Measurements from ENCODE around the gene CD40LG.

Gene CD40LG

GRCh38 chrX:136647677-136648360 is at the start of gene CD40LG:
Gene CD40LG (plus strand): TSS chrX:136648158. CDS start chrX:136648249, 91 bp downstream.
- DNase-seq (ENCODE audit: extremely low read depth, low read depth), result no peak
- TF ChIP-seq CTCF (IDR thresholded peaks at IDR 0.05; ENCODE audit: low read depth, low read length), result no peak

GRCh38 chrX:136598631-136599030 is 49.3 kb upstream of the CD40LG start:
- no peak for DNase-seq (ENCODE audit: extremely low read depth, low read depth)
- TF ChIP-seq CTCF (IDR thresholded peaks at IDR 0.05; ENCODE audit: low read depth, low read length), result no peak

- TF ChIP-seq CTCF (IDR thresholded peaks at IDR 0.05; ENCODE audit: low read depth, low read length), result no peak
- no peak for DNase-seq (ENCODE audit: extremely low read depth, low read depth)
Observed at GRCh38 chrX:136600059-136600458, 47.9 kb upstream of the CD40LG start.

GRCh38 chrX:136607236-136607635 is 40.7 kb upstream of the CD40LG start:
- TF ChIP-seq CTCF (IDR thresholded peaks at IDR 0.05; ENCODE audit: low read depth, low read length), result no peak

GRCh38 chrX:136608295-136608933 is 39.5 kb upstream of the CD40LG start:
- peak; percentile 14 for TF ChIP-seq CTCF (IDR thresholded peaks at IDR 0.05; ENCODE audit: low read depth, low read length)
- no peak for DNase-seq (ENCODE audit: extremely low read depth, low read depth)

More at GRCh38 chrX:136607236-136607635, 40.7 kb upstream of the CD40LG start:
- no peak for DNase-seq (ENCODE audit: extremely low read depth, low read depth)

- TF ChIP-seq CTCF (IDR thresholded peaks at IDR 0.05; ENCODE audit: low read depth, low read length), result no peak
- no peak for DNase-seq (ENCODE audit: extremely low read depth, low read depth)
Observed at GRCh38 chrX:136616987-136617685, 30.8 kb upstream of the CD40LG start.
